NB4 (cell line): ENCODE results near the gene APCDD1L.

Source experiments
- POLR2A ChIP-seq: IDR thresholded peaks from 2 replicates; pipeline ENCODE4 v1.6.1; 2011; ENCODE audit warnings: mild to moderate bottlenecking; ENCODE audit not compliant: insufficient read length; ENCODE audit errors: extremely low read depth
- TF ChIP-seq, protein P1 (sequence below): IDR thresholded peaks from one replicate; pipeline ENCODE4 v1.5.1; 2012; ENCODE audit warnings: low read depth, low read length

DNA sequence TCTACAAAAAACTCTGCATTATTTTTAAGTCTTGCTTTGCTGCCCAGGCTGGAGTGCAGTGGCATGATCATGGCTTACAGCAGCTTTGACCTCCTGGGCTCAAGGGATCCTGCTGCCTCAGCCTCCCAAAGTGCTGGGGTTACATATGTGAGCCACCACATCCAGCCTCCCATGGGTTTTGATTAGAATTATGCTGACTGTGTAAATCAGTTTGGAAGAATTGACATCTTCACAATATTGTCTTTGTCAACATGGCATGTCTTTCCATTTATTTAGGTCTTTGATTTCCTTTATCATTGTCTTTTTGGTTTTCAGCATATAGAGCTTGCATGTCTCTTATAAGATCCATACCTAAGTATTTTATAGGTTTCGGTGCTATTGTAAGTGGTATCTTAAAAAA, 13.2 kb upstream of the APCDD1L start:
- TF ChIP-seq POLR2A: no peak
- TF ChIP-seq, protein P1, sequence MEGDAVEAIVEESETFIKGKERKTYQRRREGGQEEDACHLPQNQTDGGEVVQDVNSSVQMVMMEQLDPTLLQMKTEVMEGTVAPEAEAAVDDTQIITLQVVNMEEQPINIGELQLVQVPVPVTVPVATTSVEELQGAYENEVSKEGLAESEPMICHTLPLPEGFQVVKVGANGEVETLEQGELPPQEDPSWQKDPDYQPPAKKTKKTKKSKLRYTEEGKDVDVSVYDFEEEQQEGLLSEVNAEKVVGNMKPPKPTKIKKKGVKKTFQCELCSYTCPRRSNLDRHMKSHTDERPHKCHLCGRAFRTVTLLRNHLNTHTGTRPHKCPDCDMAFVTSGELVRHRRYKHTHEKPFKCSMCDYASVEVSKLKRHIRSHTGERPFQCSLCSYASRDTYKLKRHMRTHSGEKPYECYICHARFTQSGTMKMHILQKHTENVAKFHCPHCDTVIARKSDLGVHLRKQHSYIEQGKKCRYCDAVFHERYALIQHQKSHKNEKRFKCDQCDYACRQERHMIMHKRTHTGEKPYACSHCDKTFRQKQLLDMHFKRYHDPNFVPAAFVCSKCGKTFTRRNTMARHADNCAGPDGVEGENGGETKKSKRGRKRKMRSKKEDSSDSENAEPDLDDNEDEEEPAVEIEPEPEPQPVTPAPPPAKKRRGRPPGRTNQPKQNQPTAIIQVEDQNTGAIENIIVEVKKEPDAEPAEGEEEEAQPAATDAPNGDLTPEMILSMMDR: no peak
